HG03097 (cell line): ENCODE measurements around the gene MEAK7.

Experiments used
- ATAC-seq: cut with Tn5 transposase; IDR thresholded peaks from one replicate; pipeline ENCODE4 v1.9.1; 2021; ENCODE audit not compliant: unreplicated experiment, low FRiP score

MEAK7 gene

GRCh38 chr16:84504420-84505248 lies at the start of gene MEAK7:
MEAK7 (minus strand) TSS chr16:84504659; CDS start chr16:84498086, 6,573 bp downstream.
- peak; percentile 92 for ATAC-seq

- ATAC-seq = no peak
Measured at GRCh38 chr16:84553873-84554399, 49.5 kb upstream of the MEAK7 start.

GRCh38 chr16:84552135-84552534 lies 47.7 kb upstream of the MEAK7 start:
- ATAC-seq = no peak

- no peak for ATAC-seq
Measured at GRCh38 chr16:84550096-84550495, 45.6 kb upstream of the MEAK7 start.

- ATAC-seq = no peak
Measured at GRCh38 chr16:84548971-84549844, 44.7 kb upstream of the MEAK7 start.

- no peak for ATAC-seq
Measured at GRCh38 chr16:84548508-84548907, 44.0 kb upstream of the MEAK7 start.

GRCh38 chr16:84547546-84548061 lies 43.1 kb upstream of the MEAK7 start:
- ATAC-seq = no peak

GRCh38 chr16:84546669-84547545 lies 42.4 kb upstream of the MEAK7 start:
- ATAC-seq = no peak

GRCh38 chr16:84545114-84545737 lies 40.8 kb upstream of the MEAK7 start:
- no peak for ATAC-seq

- no peak for ATAC-seq
Measured at GRCh38 chr16:84544031-84544773, 39.7 kb upstream of the MEAK7 start.

GRCh38 chr16:84543253-84543652 lies 38.8 kb upstream of the MEAK7 start:
- ATAC-seq = no peak

GRCh38 chr16:84541999-84542817 lies 37.7 kb upstream of the MEAK7 start:
- no peak for ATAC-seq

GRCh38 chr16:84540194-84540593 lies 35.7 kb upstream of the MEAK7 start:
- no peak for ATAC-seq

- no peak for ATAC-seq
Measured at GRCh38 chr16:84538222-84538840, 33.9 kb upstream of the MEAK7 start.

- no peak for ATAC-seq
Measured at GRCh38 chr16:84537491-84538151, 33.2 kb upstream of the MEAK7 start.

- ATAC-seq = no peak
Measured at GRCh38 chr16:84535851-84536250, 31.4 kb upstream of the MEAK7 start.

GRCh38 chr16:84535408-84535807 lies 30.9 kb upstream of the MEAK7 start:
- ATAC-seq = no peak
